Right lobe of liver (tissue), 6 donors: ENCODE data around the gene SZRD1. TPM values are rescaled to one million over a fixed set of nuclear protein-coding genes. Genes with fewer than 3 reads are reported as not detected.

Experiments used
- ATAC-seq, 4 donors: fragments of 200-7000 bp; cut with Tn5 transposase; one replicate each; pipeline ENCODE4 v1.9.1; 2020; ENCODE audit warnings: mild to moderate bottlenecking in 4 of 4, moderate library complexity in 4 of 4
- DNase-seq, 3 donors: peaks; one replicate each; pipeline ENCODE4 v3.0.0-alpha.2; 2020
- H3K27ac ChIP-seq, 3 donors: fragments of 200-600 bp; one replicate each; pipeline ENCODE4 v1.8.0; 2022
- H3K27me3 ChIP-seq, 2 donors: fragments of 200-600 bp; one replicate each; pipeline ENCODE4 v1.8.0; 2022
- H3K36me3 ChIP-seq, 4 donors: fragments of 200-600 bp; sonication (generic) in 1 of 4; one replicate each; pipeline versions ENCODE4 v1.5.1 to v1.8.0; 2017 to 2022; ENCODE audit warnings: control low read depth in 1 of 4
- H3K4me1 ChIP-seq, 4 donors: fragments of 200-600 bp; sonication (generic) in 1 of 4; one replicate each; pipeline versions ENCODE4 v1.5.1 to v1.8.0; 2017 to 2022; ENCODE audit warnings: control low read depth in 1 of 4
- H3K4me3 ChIP-seq, 3 donors: fragments of 200-600 bp; one replicate each; pipeline ENCODE4 v1.8.0; 2022
- H3K9me3 ChIP-seq, 4 donors: fragments of 200-600 bp; sonication (generic) in 1 of 4; one replicate each; pipeline versions ENCODE4 v1.5.1 to v1.8.0; 2017 to 2022; ENCODE audit warnings: control low read depth in 1 of 4
- POLR2A ChIP-seq: fragments of 450-650 bp; IDR thresholded peaks from one replicate; pipeline ENCODE4 v1.6.1; 2017; ENCODE audit warnings: antibody characterized with exemption, mild to moderate bottlenecking
- WGBS: methylation state at CpG from one replicate; pipeline ENCODE4 v1.1.6; 2018; ENCODE audit warnings: low coverage, low lambda C conversion rate; ENCODE audit not compliant: insufficient coverage; ENCODE audit errors: missing lambda C conversion rate; 5-methylcytosine and 5-hydroxymethylcytosine counted together
- intact Hi-C, 2 donors: fragments of 100-400 bp; cut with DNase I; formaldehyde crosslinking; loops; one replicate each; pipeline versions ENCODE4 v1.11.2 to v1.14.1; 2022
- total RNA-seq, 6 experiments: library from RNA; depleted of rRNA in 2 of 6; stranded (reverse); fragments of >200 nt in 2 of 6; fragmentation: NEBNext Ultra II Directional in 3 of 6; extraction: Animal tissue kit (Norgen Biotek cat#: 25700) in 3 of 6; gene quantifications; one replicate each; pipeline versions ENCODE4 v1.1.0 to v1.2.4, GENCODE V29; 2016 to 2023
- TF ChIP-seq, protein P1 (sequence below), 4 donors: fragments of 200-600 bp in 3 of 4; fragments of 450-650 bp in 1 of 4; IDR thresholded peaks; one replicate each; pipeline versions ENCODE4 v1.5.1 to v1.8.0; 2016 to 2022; ENCODE audit warnings: antibody characterized with exemption in 4 of 4, mild to moderate bottlenecking in 2 of 4
- donor health status: DM: no; HTN: yes; CAD: no.
- donor health status: DM: no; HTN: no; CAD: no.
- donor health status: DM: no; HTN: no; CAD: no.
- donor health status: DM: no; HTN: yes; CAD: no.
- donor health status: DM: no; HTN: yes; CAD: no.

SZRD1 gene
- total RNA-seq, 6 experiments from 2014 or later, result 41.4 to 57.8 (median 47.5) TPM

DNA sequence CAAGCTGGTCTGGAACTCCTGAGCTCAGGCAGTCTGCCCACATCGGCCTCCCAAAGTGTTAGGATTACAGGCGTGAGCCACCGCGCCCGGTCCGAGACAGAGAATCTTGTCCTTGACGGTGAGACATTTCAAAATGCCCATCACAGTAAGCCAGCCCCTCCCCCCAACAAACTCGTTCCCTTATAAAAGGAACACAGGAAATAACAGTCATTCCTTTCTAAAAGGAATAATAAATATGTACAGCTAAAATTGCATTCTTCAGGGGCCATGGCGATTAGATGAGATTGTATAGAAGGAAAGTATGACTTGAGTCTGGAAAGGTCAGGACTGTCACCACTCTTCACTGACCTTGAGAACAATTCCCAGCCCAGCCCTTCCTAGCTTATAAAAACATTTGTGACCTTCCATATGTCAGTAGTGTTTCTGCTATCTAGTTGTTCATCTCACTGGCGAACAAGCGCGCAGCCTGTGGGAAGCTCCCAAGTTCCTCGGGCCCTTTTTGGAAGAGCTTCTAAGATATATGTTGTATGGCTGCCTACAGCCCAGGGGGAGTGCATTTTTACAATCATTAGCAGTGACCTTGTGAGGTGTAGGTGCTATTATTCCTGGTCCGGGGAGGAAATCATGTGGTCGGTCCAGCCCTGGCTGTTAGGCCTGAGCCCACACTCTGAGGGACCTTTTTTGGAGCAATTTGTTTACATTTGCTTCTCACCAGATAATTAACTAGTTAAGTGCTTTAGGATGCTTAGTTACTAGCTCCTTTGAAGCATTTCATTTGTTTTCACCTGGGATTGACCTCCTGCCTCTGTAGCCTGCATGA lies 8.7 kb downstream of the SZRD1 start:
- intact Hi-C loops, result no loop called here
- no peak for DNase-seq
- H3K27me3 ChIP-seq, result no peaks in the 10 kb centered on the region
- H3K4me1 ChIP-seq, result peaks cover 0 to 48% (median 12%) of the 10 kb centered on the region in 4 donors
- no peaks in the 10 kb centered on the region for H3K9me3 ChIP-seq
- TF ChIP-seq POLR2A, result no peak
- TF ChIP-seq, protein P1, sequence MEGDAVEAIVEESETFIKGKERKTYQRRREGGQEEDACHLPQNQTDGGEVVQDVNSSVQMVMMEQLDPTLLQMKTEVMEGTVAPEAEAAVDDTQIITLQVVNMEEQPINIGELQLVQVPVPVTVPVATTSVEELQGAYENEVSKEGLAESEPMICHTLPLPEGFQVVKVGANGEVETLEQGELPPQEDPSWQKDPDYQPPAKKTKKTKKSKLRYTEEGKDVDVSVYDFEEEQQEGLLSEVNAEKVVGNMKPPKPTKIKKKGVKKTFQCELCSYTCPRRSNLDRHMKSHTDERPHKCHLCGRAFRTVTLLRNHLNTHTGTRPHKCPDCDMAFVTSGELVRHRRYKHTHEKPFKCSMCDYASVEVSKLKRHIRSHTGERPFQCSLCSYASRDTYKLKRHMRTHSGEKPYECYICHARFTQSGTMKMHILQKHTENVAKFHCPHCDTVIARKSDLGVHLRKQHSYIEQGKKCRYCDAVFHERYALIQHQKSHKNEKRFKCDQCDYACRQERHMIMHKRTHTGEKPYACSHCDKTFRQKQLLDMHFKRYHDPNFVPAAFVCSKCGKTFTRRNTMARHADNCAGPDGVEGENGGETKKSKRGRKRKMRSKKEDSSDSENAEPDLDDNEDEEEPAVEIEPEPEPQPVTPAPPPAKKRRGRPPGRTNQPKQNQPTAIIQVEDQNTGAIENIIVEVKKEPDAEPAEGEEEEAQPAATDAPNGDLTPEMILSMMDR (IDR thresholded peaks at IDR 0.05), result no peak
- no peak overlapping the region for H3K4me3 ChIP-seq
- peak; percentile 14 to 68 (median 24) for ATAC-seq
- no peaks in the 10 kb centered on the region for H3K36me3 ChIP-seq
- peak overlapping the region; percentile 0 to 52 (median 33) for H3K27ac ChIP-seq
- WGBS, result 39% methylated on average over 8 of the region's 15 CpGs

DNA sequence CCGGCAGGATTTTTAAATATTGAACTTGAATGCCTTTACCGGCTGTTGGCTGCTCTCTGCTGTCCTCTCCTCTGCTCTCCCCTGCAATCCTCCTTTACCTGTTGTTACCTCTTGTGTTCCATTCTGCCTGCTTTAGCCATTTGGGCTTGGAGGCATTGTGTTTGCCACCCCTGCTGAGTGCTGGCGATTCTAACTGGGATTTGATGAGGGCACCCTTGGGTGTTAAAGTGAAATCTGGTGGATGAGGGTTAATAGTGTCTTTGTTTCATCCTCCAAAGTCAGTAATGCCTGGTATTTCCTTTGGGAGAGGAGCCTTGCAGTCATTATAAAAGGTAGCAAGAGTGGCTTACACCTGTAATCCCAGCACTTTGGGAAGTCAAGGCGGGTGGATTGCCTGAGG lies 9.9 kb downstream of the SZRD1 start:
- TF ChIP-seq, protein P1 (IDR thresholded peaks at IDR 0.05), result no peak
- no peak for TF ChIP-seq POLR2A
- 58% methylated on average over 3 of the region's 4 CpGs for WGBS
- H3K36me3 ChIP-seq, result no peaks in the 10 kb centered on the region
- intact Hi-C loops, result no loop called here
- no peak overlapping the region for H3K27ac ChIP-seq
- DNase-seq (no peak), ATAC-seq (peak in 2 of 4 donors; percentile 10 to 28)
- H3K4me3 ChIP-seq, result no peak overlapping the region
- H3K4me1 ChIP-seq, result peaks cover 0 to 43% (median 10%) of the 10 kb centered on the region in 4 donors
- H3K9me3 ChIP-seq, result no peaks in the 10 kb centered on the region
- no peaks in the 10 kb centered on the region for H3K27me3 ChIP-seq

DNA sequence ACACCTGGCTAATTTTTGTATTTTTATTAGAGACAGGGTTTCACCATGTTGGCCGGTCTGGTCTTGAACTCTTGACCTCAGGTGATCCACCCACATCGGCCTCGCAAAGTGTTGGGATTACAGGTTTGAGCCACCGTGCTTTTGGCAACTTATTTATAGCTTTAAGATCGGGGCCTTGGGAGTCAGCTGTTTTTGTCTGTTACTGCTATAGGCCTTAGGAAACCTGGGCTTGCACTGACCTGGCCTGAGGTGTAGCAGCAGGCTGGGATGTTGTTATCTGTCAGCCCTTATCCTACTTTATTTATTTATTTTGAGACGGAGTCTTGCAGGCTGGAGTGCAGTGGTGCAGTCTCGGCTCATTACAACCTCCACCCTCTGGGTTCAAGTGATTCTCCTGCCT lies 11.4 kb downstream of the SZRD1 start:
- TF ChIP-seq, protein P1 (IDR thresholded peaks at IDR 0.05), result no peak
- TF ChIP-seq POLR2A, result no peak
- Histone ChIP-seq H3K4me3 (no peak overlapping the region), H3K36me3 (no peaks in the 10 kb centered on the region), H3K4me1 (peaks cover 0 to 31% (median 5%) of the 10 kb centered on the region in 4 donors), H3K27ac (no peak overlapping the region), H3K9me3 (no peaks in the 10 kb centered on the region), H3K27me3 (no peaks in the 10 kb centered on the region)
- DNase-seq, result no peak
- intact Hi-C loops, result no loop called here
- 53% methylated on average over 7 of the region's 7 CpGs for WGBS
- no peak for ATAC-seq

DNA sequence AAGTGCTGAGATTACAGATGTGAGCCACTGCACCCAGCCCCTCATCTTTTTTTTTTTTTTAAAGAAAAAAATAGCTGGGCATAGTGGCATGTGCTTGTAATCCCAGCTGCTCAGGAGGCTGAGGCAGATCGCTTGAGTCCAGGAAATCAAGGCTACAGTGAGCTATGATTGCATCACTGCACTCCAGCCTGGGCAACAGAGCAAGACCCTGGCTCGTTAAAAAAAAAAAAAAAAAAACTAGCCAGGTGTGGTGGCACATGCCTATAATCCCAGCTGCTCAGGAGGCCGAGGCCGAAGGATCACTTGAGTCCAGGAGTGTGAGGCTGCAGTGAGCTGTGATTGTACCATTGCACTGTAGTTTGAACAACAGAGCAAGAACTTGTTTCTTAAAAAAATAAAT lies 13.8 kb downstream of the SZRD1 start:
- H3K27me3 ChIP-seq, result no peaks in the 10 kb centered on the region
- WGBS, result 71% methylated on average over 3 of the region's 4 CpGs
- no peak for ATAC-seq
- TF ChIP-seq POLR2A, result no peak
- TF ChIP-seq, protein P1 (IDR thresholded peaks at IDR 0.05), result no peak
- H3K9me3 ChIP-seq, result no peaks in the 10 kb centered on the region
- peaks cover 0 to 25% (median 5%) of the 10 kb centered on the region in 4 donors for H3K4me1 ChIP-seq
- no peak overlapping the region for H3K27ac ChIP-seq
- H3K36me3 ChIP-seq, result no peaks in the 10 kb centered on the region
- intact Hi-C loops, result no loop called here
- DNase-seq, result no peak
- no peak overlapping the region for H3K4me3 ChIP-seq
